Activated CD8-positive, alpha-beta T cell treated with anti-CD3 and anti-CD28 coated beads for 36 hours (primary cell): ENCODE data around the gene HCCS. TPM values are rescaled to one million over a fixed set of nuclear protein-coding genes. Genes with fewer than 3 reads are reported as not detected.

Experiments
- ATAC-seq: fragments of 200-7000 bp; cut with Tn5 transposase; one replicate; pipeline ENCODE4 v1.10.0; 2021; ENCODE audit warnings: mild to moderate bottlenecking, moderate library complexity
- CTCF ChIA-PET: fragments of 350-600 bp; sonication (Branson Sonifier 250); formaldehyde crosslinking; loops from one replicate; lab custom pipeline; 2021; ENCODE audit warnings: antibody characterized with exemption; lab: Charles Lee
- POLR2A ChIA-PET: fragments of 350-600 bp; sonication (Branson Sonifier 250); formaldehyde crosslinking; loops from one replicate; lab custom pipeline; 2021; ENCODE audit warnings: antibody characterized with exemption; lab: Charles Lee
- DNase-seq: peaks from one replicate; pipeline ENCODE4 v3.0.0-alpha.2; 2020
- H3K27ac Mint-ChIP-seq: one replicate; pipeline ENCODE4 v1.8.0; 2021; ENCODE audit warnings: mild to moderate bottlenecking, mixed read lengths
- H3K27me3 Mint-ChIP-seq: one replicate; pipeline ENCODE4 v1.8.0; 2021; ENCODE audit warnings: mixed read lengths
- H3K36me3 Mint-ChIP-seq: one replicate; pipeline ENCODE4 v1.8.0; 2021; ENCODE audit warnings: low read depth, mixed read lengths
- H3K4me1 Mint-ChIP-seq: one replicate; pipeline ENCODE4 v1.8.0; 2021; ENCODE audit warnings: low read depth, mixed read lengths
- H3K4me3 Mint-ChIP-seq: one replicate; pipeline ENCODE4 v1.8.0; 2021; ENCODE audit warnings: mild to moderate bottlenecking, moderate library complexity, mixed read lengths
- H3K9me3 Mint-ChIP-seq: one replicate; pipeline ENCODE4 v1.8.0; 2021; ENCODE audit warnings: mixed read lengths
- intact Hi-C: fragments of 100-400 bp; cut with micrococcal nuclease; formaldehyde crosslinking; loops from one replicate; pipeline ENCODE4 v1.10.0; 2022
- total RNA-seq, 2 experiments: library from RNA; stranded (reverse); gene quantifications; one replicate each; pipeline ENCODE4 v1.2.3, GENCODE V29; 2021
- TF ChIP-seq, protein P1 (sequence below): fragments of 200-600 bp; IDR thresholded peaks from one replicate; pipeline ENCODE4 v1.8.0; 2022; ENCODE audit warnings: antibody characterized with exemption, mild to moderate bottlenecking

The HCCS gene
- total RNA-seq, result 10 to 100 TPM; 23.3 to 26.3 TPM

DNA sequence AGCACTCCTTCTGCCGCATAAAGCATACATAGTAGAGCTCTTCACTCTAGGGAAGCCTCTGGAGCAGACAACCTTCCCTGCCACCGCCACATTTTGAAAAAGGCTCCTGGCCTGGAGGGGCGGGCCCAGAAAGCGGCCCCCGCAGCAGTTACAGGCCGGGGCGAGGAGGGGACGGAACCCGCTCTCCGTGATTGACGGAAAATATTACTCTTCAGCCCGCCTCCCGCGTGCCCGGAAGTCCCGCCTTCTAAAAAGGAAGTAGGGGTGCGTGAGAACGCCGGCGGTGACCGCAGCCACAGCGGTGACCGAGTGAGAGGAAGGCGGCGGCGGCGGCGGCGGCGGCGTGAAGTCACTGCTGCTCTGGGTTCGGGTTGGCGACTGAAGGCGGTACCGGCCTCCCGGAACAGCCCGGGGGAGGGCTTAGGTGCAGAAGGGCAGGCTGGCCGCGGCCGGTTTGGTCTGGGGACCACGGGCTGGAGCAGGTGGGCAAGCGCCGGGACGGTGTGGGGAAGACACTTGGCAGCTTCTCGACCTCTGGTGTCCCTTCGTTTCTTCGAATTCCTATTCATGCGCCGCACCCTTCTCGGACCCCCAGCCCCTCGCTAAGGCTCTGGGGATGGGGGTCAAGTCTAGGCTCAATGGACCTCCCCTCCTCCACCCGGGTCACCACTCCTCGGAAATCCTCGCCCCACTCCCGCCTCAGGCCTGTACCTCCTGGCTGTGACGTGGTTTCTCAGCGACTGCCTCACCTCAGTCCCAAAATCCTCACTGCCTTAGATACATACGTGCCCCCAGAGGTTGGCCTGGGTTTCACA lies at the start of gene HCCS:
Gene HCCS (plus strand): TSS at position 296 of the 815 bp plus-strand sequence. CDS start 729 bp downstream, outside the sequence.
- H3K27me3 Mint-ChIP-seq, result no peaks in the 10 kb centered on the region
- ChIA-PET CTCF (no interaction called here), POLR2A (interaction anchor here (0.6 kb wide), 1 partner anchor 655 kb away, joined by 3 read pairs; no protein-coding TSS in a partner anchor)
- peaks cover 17% of the 10 kb centered on the region for H3K4me1 Mint-ChIP-seq
- TF ChIP-seq, protein P1, sequence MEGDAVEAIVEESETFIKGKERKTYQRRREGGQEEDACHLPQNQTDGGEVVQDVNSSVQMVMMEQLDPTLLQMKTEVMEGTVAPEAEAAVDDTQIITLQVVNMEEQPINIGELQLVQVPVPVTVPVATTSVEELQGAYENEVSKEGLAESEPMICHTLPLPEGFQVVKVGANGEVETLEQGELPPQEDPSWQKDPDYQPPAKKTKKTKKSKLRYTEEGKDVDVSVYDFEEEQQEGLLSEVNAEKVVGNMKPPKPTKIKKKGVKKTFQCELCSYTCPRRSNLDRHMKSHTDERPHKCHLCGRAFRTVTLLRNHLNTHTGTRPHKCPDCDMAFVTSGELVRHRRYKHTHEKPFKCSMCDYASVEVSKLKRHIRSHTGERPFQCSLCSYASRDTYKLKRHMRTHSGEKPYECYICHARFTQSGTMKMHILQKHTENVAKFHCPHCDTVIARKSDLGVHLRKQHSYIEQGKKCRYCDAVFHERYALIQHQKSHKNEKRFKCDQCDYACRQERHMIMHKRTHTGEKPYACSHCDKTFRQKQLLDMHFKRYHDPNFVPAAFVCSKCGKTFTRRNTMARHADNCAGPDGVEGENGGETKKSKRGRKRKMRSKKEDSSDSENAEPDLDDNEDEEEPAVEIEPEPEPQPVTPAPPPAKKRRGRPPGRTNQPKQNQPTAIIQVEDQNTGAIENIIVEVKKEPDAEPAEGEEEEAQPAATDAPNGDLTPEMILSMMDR, result no peak
- peak; percentile 88 for DNase-seq
- no peak within 1 kb of the TSS for H3K4me3 Mint-ChIP-seq
- H3K36me3 Mint-ChIP-seq, result peaks cover 14% of the 10 kb centered on the region
- peak; percentile 90 for ATAC-seq
- peak within 1 kb of the TSS; percentile 97 for H3K27ac Mint-ChIP-seq
- intact Hi-C loops, result no loop called here
- H3K9me3 Mint-ChIP-seq, result no peaks in the 10 kb centered on the region

DNA sequence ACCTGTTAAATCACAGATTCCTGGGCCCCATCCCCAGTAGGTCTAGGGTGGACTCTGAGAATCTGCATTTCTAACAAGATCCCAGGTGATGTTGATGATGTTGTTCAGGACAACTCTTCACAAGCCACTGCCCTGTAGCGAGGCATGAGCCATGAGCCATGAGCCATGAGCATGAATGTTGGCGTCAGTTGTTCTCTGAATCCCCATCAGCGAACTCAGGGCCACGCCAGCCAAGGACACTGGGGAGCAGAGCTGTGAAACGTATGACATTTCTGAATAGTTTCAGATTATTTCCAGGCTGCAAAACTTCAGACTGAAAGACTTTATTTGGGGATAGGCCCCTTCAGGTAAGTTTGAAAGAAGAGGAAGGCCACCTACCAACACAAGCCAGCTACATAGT lies 46.9 kb upstream of the HCCS start:
- ChIA-PET POLR2A (no interaction called here), CTCF (no interaction called here)
- no peak for DNase-seq
- Mint-ChIP-seq H3K27me3 (no peaks in the 10 kb centered on the region), H3K36me3 (no peaks in the 10 kb centered on the region), H3K27ac (no peak overlapping the region), H3K4me1 (no peaks in the 10 kb centered on the region), H3K9me3 (no peaks in the 10 kb centered on the region), H3K4me3 (no peak overlapping the region)
- TF ChIP-seq, protein P1, result no peak
- intact Hi-C loops, result no loop called here
- no peak for ATAC-seq

DNA sequence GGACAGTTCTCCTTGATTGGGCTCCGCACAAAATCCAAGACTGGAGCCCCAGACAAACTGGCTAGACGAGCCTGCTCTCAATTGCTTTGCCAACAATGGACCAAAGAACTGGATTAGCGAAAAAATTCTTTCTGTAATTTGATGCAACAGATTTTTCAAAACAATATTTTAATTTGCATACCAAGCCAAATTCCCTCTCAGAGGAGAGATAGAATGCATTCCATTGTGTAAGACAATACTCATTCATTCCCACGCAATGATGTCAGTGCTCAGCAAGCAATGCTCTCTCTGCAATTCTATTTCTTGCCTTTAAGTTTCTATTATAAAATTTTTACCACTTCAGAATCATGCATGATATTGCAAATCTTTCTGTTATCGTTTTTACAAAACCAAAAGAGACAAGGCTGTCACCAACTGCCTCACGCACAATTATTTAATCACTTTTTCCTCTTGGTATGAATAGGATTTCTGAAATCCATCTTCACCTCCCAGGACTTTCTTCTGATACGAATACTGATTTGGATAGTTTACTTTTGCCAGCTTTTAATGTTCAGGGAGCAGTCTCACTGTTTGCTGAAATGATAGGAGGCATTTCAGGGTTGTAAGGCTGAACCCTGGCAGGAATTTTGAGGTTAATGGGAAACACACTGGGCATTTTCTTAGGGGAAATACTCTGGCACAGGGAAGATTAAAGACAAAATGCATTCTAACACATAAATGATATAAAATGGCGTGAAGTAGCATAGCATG lies 46.1 kb upstream of the HCCS start:
- H3K27me3 Mint-ChIP-seq, result no peaks in the 10 kb centered on the region
- no peak overlapping the region for H3K4me3 Mint-ChIP-seq
- no peaks in the 10 kb centered on the region for H3K4me1 Mint-ChIP-seq
- ChIA-PET POLR2A (no interaction called here), CTCF (no interaction called here)
- no peaks in the 10 kb centered on the region for H3K36me3 Mint-ChIP-seq
- no peaks in the 10 kb centered on the region for H3K9me3 Mint-ChIP-seq
- DNase-seq (no peak), ATAC-seq (no peak)
- TF ChIP-seq, protein P1, result no peak
- intact Hi-C loops, result no loop called here
- H3K27ac Mint-ChIP-seq, result no peak overlapping the region

DNA sequence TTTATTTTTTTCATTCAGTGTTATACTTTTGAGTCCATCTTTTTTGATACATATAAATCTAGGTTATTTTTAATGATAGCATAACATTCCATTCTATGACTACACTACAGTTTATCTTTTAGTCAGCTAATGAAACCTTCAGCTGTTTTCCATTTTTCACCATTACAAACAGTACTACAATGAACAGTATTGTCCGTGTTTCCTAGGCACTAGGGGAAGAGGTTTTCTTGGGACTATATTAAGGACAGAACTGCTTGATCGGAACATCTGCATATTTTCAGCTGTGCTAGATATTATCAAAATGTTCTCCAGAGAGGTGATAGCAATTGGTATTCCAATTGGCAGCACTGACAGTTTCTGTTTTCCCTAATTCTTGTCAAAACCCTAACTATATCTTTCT lies 44.3 kb upstream of the HCCS start:
- H3K4me3 Mint-ChIP-seq, result no peak overlapping the region
- no peaks in the 10 kb centered on the region for H3K36me3 Mint-ChIP-seq
- ChIA-PET CTCF (no interaction called here), POLR2A (no interaction called here)
- H3K27ac Mint-ChIP-seq, result no peak overlapping the region
- intact Hi-C loops, result no loop called here
- TF ChIP-seq, protein P1, result no peak
- H3K9me3 Mint-ChIP-seq, result no peaks in the 10 kb centered on the region
- no peaks in the 10 kb centered on the region for H3K4me1 Mint-ChIP-seq
- no peaks in the 10 kb centered on the region for H3K27me3 Mint-ChIP-seq
- DNase-seq, result no peak
- ATAC-seq, result no peak

DNA sequence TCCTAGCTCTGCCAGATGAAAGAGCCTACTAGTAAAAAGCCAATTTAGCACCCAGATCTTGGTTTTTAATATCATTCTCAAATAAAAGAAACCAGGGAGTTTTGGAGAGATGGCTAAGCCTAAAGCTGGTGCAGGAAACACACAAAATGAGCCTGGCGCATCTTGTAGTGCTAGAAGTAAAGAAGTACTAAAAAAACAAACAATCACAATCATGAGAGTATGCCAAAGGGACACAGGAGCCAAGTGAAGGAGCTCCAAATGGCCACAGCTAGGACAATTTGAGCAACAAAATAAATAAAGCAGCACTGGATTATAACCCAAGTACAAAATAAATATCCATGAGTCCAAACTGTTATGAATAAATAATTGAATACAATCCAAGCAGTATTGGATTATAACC lies 37.8 kb upstream of the HCCS start:
- DNase-seq (no peak), ATAC-seq (no peak)
- CTCF ChIA-PET, result no interaction called here
- Mint-ChIP-seq H3K4me1 (no peaks in the 10 kb centered on the region), H3K9me3 (no peaks in the 10 kb centered on the region), H3K4me3 (no peak overlapping the region), H3K27ac (no peak overlapping the region), H3K27me3 (no peaks in the 10 kb centered on the region), H3K36me3 (no peaks in the 10 kb centered on the region)
- intact Hi-C loops, result no loop called here
- TF ChIP-seq, protein P1, result no peak
- POLR2A ChIA-PET, result no interaction called here
